GM12892 (cell line): ENCODE results near the gene SEC14L2.

Source experiments
- POLR2A ChIP-seq: IDR thresholded peaks from 2 replicates; pipeline ENCODE4 v1.6.1; 2011; ENCODE audit warnings: low read depth, low read length, control low read depth
- POLR2AphosphoS5 ChIP-seq: IDR thresholded peaks from 2 replicates; pipeline ENCODE4 v1.6.1; 2011; ENCODE audit warnings: low read depth, low read length, control low read depth
- TAF1 ChIP-seq: IDR thresholded peaks from 2 replicates; pipeline ENCODE4 v1.6.1; 2011; ENCODE audit warnings: low read depth, mild to moderate bottlenecking, control low read depth, low read length, borderline replicate concordance

DNA sequence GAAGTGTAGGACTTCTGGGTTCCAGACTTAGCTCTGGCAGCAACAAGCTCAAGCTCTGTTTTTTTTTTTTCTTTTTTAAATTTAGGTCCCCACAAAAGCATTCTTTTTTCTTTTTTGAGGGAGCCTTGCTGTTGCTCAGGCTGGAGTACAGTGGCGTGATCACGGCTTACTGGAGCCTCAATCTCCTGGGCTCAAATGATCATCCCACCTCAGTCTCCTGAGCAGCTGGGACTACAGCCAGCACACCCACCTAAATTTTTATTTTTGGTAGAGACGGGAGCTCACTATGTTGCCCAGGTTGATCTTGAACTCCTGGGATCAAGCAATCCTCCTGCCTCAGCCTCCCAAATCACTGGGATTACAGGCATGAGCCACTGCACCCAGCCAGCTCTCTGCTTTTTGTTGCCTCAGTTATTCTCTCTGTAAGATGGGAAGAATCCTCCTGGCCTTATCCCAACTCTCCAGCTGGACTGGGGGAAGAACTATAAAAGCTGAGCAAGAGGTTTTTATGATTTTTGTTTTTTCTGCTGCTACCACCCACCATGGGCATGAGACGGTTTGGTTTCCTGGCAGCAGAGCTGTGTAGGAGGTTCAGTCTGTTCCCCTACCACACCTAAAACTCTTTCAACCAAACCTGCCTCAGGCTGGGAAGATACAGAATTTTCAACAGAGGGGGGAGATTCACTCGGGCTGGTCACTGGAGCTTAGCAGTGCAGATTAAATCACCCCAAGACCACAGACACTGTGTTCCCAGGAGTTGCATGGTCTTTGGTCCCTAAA is 17.1 kb downstream of the SEC14L2 start:
- TF ChIP-seq POLR2A: no peak
- TF ChIP-seq POLR2AphosphoS5: no peak
- TF ChIP-seq TAF1: no peak
